Jurkat, Clone E6-1 (cell line): Measurements from ENCODE around the gene ACSF3.

ENCODE experiments used
- DNase-seq: peaks from one replicate; pipeline ENCODE4 v3.0.0-alpha.2; 2011; ENCODE audit warnings: low read depth, low spot score
- H3K4me3 ChIP-seq: 2 replicates; pipeline ENCODE4 v1.5.1; 2011; ENCODE audit warnings: mild to moderate bottlenecking, low read length, control low read depth, moderate library complexity

ACSF3 gene

GRCh38 chr16:89201439-89202377 lies 108.1 kb downstream of the ACSF3 start:
- no peak overlapping the region for H3K4me3 ChIP-seq
- DNase-seq, result no peak

GRCh38 chr16:89202422-89203215 lies 109.0 kb downstream of the ACSF3 start:
- H3K4me3 ChIP-seq, result no peak overlapping the region
- DNase-seq, result no peak
